GM12878 (cell line): Measurements from ENCODE around the gene DSE. TPM values are rescaled to one million over a fixed set of nuclear protein-coding genes. Genes with fewer than 3 reads are reported as not detected.

Experiments used
- ATAC-seq: fragments of 200-7000 bp; cut with Tn5 transposase; 3 replicates; pipeline ENCODE4 v1.9.1; 2020; ENCODE audit warnings: mild to moderate bottlenecking, moderate library complexity
- BruUV-seq: library from RNA; stranded (reverse); fragments of 400-500 nt; replicated peaks from 2 replicates; lab custom pipeline; 2021; lab: Mats Ljungman, UMichigan
- CTCF ChIA-PET: fragments of 300-600 bp; sonication (Branson Sonifier 250); formaldehyde crosslinking; extraction: SDS; loops from one replicate; lab custom pipeline; 2021; ENCODE audit warnings: inconsistent platforms; lab: Yijun Ruan, JAX
- POLR2A ChIA-PET: fragments of 350-600 bp; formaldehyde crosslinking; extraction: SDS; loops from one replicate; lab custom pipeline; 2021; ENCODE audit warnings: inconsistent platforms; lab: Charles Lee
- RAD21 ChIA-PET: fragments of 300-600 bp; sonication (Branson Sonifier 250); formaldehyde crosslinking; loops from one replicate; lab custom pipeline; 2023; ENCODE audit warnings: antibody characterized with exemption; ENCODE audit not compliant: unreplicated experiment; lab: Charles Lee
- SMC1A ChIA-PET: fragments of 300-600 bp; sonication (Branson Sonifier 250); formaldehyde crosslinking; loops from one replicate; lab custom pipeline; 2023; ENCODE audit not compliant: unreplicated experiment, uncharacterized antibody; lab: Charles Lee
- DNase-seq: peaks from one replicate; pipeline ENCODE4 v3.0.0-alpha.2; 2011; ENCODE audit warnings: low read depth, low spot score
- FAIRE-seq: peaks from 3 replicates; lab custom pipeline; 2011; peaks lifted over from hg19 to GRCh38; lab: Jason Lieb, UNC
- H2AFZ ChIP-seq: 2 replicates; pipeline ENCODE4 v1.6.0; 2011; ENCODE audit warnings: low read depth, low read length, control low read depth; ENCODE audit not compliant: control insufficient read depth
- H3K27ac ChIP-seq: 2 replicates; pipeline ENCODE4 v1.5.1; 2011; ENCODE audit warnings: control low read depth; ENCODE audit not compliant: control insufficient read depth, insufficient read depth
- H3K27me3 ChIP-seq, 2 experiments: replicated peaks in 1 of 2; 2 replicates each; pipeline versions ENCODE4 v1.6.0 to v1.6.1; 2011; ENCODE audit warnings: low read length in 1 of 2; ENCODE audit not compliant: control insufficient read depth in 2 of 2, insufficient read depth in 2 of 2
- H3K36me3 ChIP-seq, 2 experiments: 2 replicates each; pipeline ENCODE4 v1.5.1; 2011; ENCODE audit warnings: low read length in 1 of 2; ENCODE audit not compliant: control insufficient read depth in 2 of 2, insufficient read depth in 2 of 2
- H3K4me1 ChIP-seq: 2 replicates; pipeline ENCODE4 v1.6.1; 2011; ENCODE audit warnings: mild to moderate bottlenecking, low read length, moderate library complexity, mixed read lengths; ENCODE audit not compliant: control insufficient read depth, insufficient read depth
- H3K4me2 ChIP-seq: 2 replicates; pipeline ENCODE4 v1.6.0; 2011; ENCODE audit warnings: control low read depth; ENCODE audit not compliant: control insufficient read depth, insufficient read depth
- H3K4me3 ChIP-seq: fragments of 200-600 bp; sonication (generic); 2 replicates; pipeline ENCODE4 v1.5.1; 2016
- H3K79me2 ChIP-seq: 2 replicates; pipeline ENCODE4 v1.6.0; 2011; ENCODE audit warnings: low read length; ENCODE audit not compliant: control insufficient read depth, insufficient read depth
- H3K9ac ChIP-seq: 2 replicates; pipeline ENCODE4 v1.8.0; 2011; ENCODE audit warnings: low read length, control low read depth, mixed read lengths; ENCODE audit not compliant: control insufficient read depth, insufficient read depth
- H3K9me3 ChIP-seq: replicated peaks from 3 replicates; pipeline ENCODE4 v1.5.1; 2011; ENCODE audit warnings: mild to moderate bottlenecking, low read length; ENCODE audit not compliant: control insufficient read depth, insufficient read depth
- H4K20me1 ChIP-seq: 2 replicates; pipeline ENCODE4 v1.6.0; 2011; ENCODE audit not compliant: control insufficient read depth, insufficient read depth
- BMI1 ChIP-seq: fragments of 450-650 bp; IDR thresholded peaks from 2 replicates; pipeline ENCODE4 v1.6.1; 2016; ENCODE audit warnings: mild to moderate bottlenecking, moderate library complexity, borderline replicate concordance
- FOXK2 ChIP-seq: fragments of 450-650 bp; IDR thresholded peaks from 2 replicates; pipeline ENCODE4 v1.6.1; 2017; ENCODE audit warnings: mild to moderate bottlenecking, moderate library complexity
- GABPA ChIP-seq: IDR thresholded peaks from 2 replicates; pipeline ENCODE4 v1.6.1; 2014; ENCODE audit warnings: antibody characterized with exemption, low read depth, mild to moderate bottlenecking, inconsistent platforms
- MTA2 ChIP-seq: fragments of 450-650 bp; IDR thresholded peaks from 2 replicates; pipeline ENCODE4 v1.6.1; 2016; ENCODE audit warnings: low read depth, mild to moderate bottlenecking, moderate library complexity
- NBN ChIP-seq: fragments of 450-650 bp; IDR thresholded peaks from 2 replicates; pipeline ENCODE4 v1.6.1; 2016
- NFIC ChIP-seq: IDR thresholded peaks from 2 replicates; pipeline ENCODE4 v1.6.1; 2012; ENCODE audit warnings: low read depth, mild to moderate bottlenecking, inconsistent platforms, low read length, moderate library complexity
- RUNX3 ChIP-seq: IDR thresholded peaks from 2 replicates; pipeline ENCODE4 v1.6.1; 2012; ENCODE audit warnings: low read length, inconsistent platforms
- SIX5 ChIP-seq: IDR thresholded peaks from 2 replicates; pipeline ENCODE4 v1.6.1; 2011; ENCODE audit warnings: mild to moderate bottlenecking, low read depth, low read length, moderate library complexity; ENCODE audit not compliant: severe bottlenecking
- SMARCA5 ChIP-seq: fragments of 450-650 bp; IDR thresholded peaks from 2 replicates; pipeline ENCODE4 v1.6.1; 2017; ENCODE audit warnings: mild to moderate bottlenecking
- YY1 ChIP-seq: IDR thresholded peaks from 2 replicates; pipeline ENCODE4 v1.6.1; 2011; ENCODE audit warnings: low read depth, mild to moderate bottlenecking, low read length
- WGBS: methylation state at CpG from one replicate; pipeline ENCODE4 v1.1.6; 2016; ENCODE audit warnings: low lambda C conversion rate; ENCODE audit not compliant: insufficient replicate concordance, insufficient coverage; ENCODE audit errors: missing lambda C conversion rate; 5-methylcytosine and 5-hydroxymethylcytosine counted together
- in situ Hi-C: fragments of 300-500 bp; cut with MboI; formaldehyde crosslinking; loops from 9 replicates; pipeline ENCODE4 v1.14.3; 2018; ENCODE audit warnings: mixed read lengths
- intact Hi-C: fragments of 100-400 bp; cut with micrococcal nuclease; formaldehyde crosslinking; loops from one replicate; pipeline ENCODE4 v1.14.2; 2022; ENCODE audit not compliant: unreplicated experiment
- polyA plus RNA-seq, 11 experiments: library from polyadenylated mRNA; depleted of rRNA in 4 of 11; unstranded in 6 of 11; stranded (reverse) in 5 of 11; fragments of >200 nt; fragmentation: Nextera tagmentation in 4 of 11; fragmentation: Illumina TruSeq in 1 of 11; extraction: Ambion mirVana in 4 of 11; extraction: Trizol in 1 of 11; gene quantifications; 1 replicate in 1 of 11; 2 replicates in 10 of 11; pipeline versions ENCODE4 v1.2.1 to v1.2.3, GENCODE V29; 2011 to 2016; ENCODE audit warnings: inconsistent platforms in 2 of 11, missing spikeins in 2 of 11, low read depth in 1 of 11
- total RNA-seq, 4 experiments: library from RNA; depleted of rRNA in 3 of 4; stranded (reverse); fragments of >200 nt in 3 of 4; fragmentation: Illumina TruSeq in 1 of 4; extraction: Trizol in 1 of 4; gene quantifications; 2 replicates each; pipeline versions ENCODE4 v1.2.1 to v1.2.3, GENCODE V29; 2013 to 2021
- TF ChIP-seq, protein P1 (sequence below): fragments of 450-650 bp; IDR thresholded peaks from 2 replicates; pipeline ENCODE4 v1.6.1; 2017; ENCODE audit warnings: borderline replicate concordance

The DSE gene
- total and polyA plus RNA-seq, 10 of the 15 experiments (the other 5 are each of a cell fraction or from before 2014, with no cell fraction given) = 12.6 to 76.4 (median 43.0) TPM

DNA sequence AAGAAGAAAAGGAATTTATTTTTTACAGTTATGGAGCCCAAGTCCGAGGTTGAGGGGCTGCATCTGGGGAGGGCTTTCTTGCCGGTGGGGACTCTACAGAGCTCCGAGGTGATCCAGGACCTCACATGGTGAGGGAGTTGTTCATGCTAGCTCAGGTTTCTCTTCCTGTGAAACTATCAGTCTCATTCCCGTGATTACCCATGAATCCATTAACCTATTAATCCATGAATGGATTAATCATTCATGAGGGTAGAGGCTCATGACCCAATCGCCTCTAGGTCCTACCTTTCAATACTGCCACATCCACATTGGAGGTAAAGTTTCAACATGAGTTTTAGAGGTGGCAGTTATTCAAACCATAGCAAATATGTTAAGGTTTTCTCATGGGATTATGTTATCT is 3.8 kb downstream of the DSE start:
- H3K9ac ChIP-seq = no peak overlapping the region
- no peak for ATAC-seq
- 85% methylated on average over 5 of the region's 5 CpGs for WGBS
- peaks cover 95% of the 10 kb centered on the region for H3K79me2 ChIP-seq
- H3K27me3 ChIP-seq = no peaks in the 10 kb centered on the region
- H3K4me3 ChIP-seq = peak overlapping the region; percentile 14; the same call in 1 of the 2 replicates
- no peaks in the 10 kb centered on the region for H3K9me3 ChIP-seq
- no peaks in the 10 kb centered on the region; a peak in 1 of 4 replicates for H3K36me3 ChIP-seq
- H4K20me1 ChIP-seq = no peaks in the 10 kb centered on the region; the same call in 1 of the 2 replicates
- no peak for FAIRE-seq
- no TSS peak for BruUV-seq
- H3K4me1 ChIP-seq = peaks cover 20% of the 10 kb centered on the region
- no peak overlapping the region for H2AFZ ChIP-seq
- TF ChIP-seq SMARCA5 = no peak
- no peak for TF ChIP-seq FOXK2
- no peak for TF ChIP-seq YY1
- TF ChIP-seq SIX5 = no peak
- TF ChIP-seq GABPA = no peak
- TF ChIP-seq, protein P1, sequence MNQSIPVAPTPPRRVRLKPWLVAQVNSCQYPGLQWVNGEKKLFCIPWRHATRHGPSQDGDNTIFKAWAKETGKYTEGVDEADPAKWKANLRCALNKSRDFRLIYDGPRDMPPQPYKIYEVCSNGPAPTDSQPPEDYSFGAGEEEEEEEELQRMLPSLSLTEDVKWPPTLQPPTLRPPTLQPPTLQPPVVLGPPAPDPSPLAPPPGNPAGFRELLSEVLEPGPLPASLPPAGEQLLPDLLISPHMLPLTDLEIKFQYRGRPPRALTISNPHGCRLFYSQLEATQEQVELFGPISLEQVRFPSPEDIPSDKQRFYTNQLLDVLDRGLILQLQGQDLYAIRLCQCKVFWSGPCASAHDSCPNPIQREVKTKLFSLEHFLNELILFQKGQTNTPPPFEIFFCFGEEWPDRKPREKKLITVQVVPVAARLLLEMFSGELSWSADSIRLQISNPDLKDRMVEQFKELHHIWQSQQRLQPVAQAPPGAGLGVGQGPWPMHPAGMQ = no peak
- no peak for TF ChIP-seq NBN
- TF ChIP-seq BMI1 = no peak
- no peak for TF ChIP-seq RUNX3
- no peak for TF ChIP-seq NFIC
- TF ChIP-seq MTA2 = no peak
- peak overlapping the region; percentile 44 for H3K4me2 ChIP-seq
- no peak for DNase-seq
- intact Hi-C loops = loop anchor here (5.0 to 10.0 kb wide), 2 partner anchors 87 to 290 kb away; partner anchors contain the start of gene ZUP1
- ChIA-PET SMC1A (interaction anchor here (1.2 to 7.7 kb wide), 3 partner anchors 12 to 18 kb away, joined by 6 to 92 read pairs (median 21); no protein-coding TSS in a partner anchor), RAD21 (interaction anchor here (2.0 kb wide), 1 partner anchor 30 kb away, joined by 5 read pairs; no protein-coding TSS in a partner anchor), CTCF (interaction anchor here (1.3 to 2.3 kb wide), 2 partner anchors 14 to 18 kb away, joined by 3 to 8 read pairs; no protein-coding TSS in a partner anchor), POLR2A (no interaction called here)
- no peak overlapping the region for H3K27ac ChIP-seq
- in situ Hi-C loops = no loop called here
